ENCODE results near the gene PARD3. TPM values are rescaled to one million over a fixed set of nuclear protein-coding genes. Genes with fewer than 3 reads are reported as not detected.

The PARD3 gene
- total RNA-seq, 2 donors from 2014 or later = 36.1 to 48.5 TPM

GRCh38 chr10:34526186-34526585 lies 288.9 kb downstream of the PARD3 start:
- H3K27me3 ChIP-seq = no peaks in the 10 kb centered on the region
- no peak overlapping the region for H3K4me3 ChIP-seq
- H3K27ac ChIP-seq = peak overlapping the region in 1 of 4 donors; percentile 34
- ATAC-seq (no peak), DNase-seq (no peak)
- intact Hi-C loops (cut with DNase I) = no loop called here
- no peak for TF ChIP-seq CTCF (IDR thresholded peaks at IDR 0.05)
- no peak for TF ChIP-seq POLR2A (IDR thresholded peaks at IDR 0.05)
- H3K36me3 ChIP-seq (replicated peaks in 1 of 2; ENCODE audit: insufficient read depth in 1 of 2, low read depth in 2 of 2) = no peaks in the 10 kb centered on the region
- H3K4me1 ChIP-seq = peaks cover 29% of the 10 kb centered on the region
- no peaks in the 10 kb centered on the region for H3K9me3 ChIP-seq
- 90 to 97% methylated on average over 3 of the region's 3 CpGs for WGBS, 2 donors

GRCh38 chr10:34524369-34525091 lies 290.6 kb downstream of the PARD3 start:
- H3K9me3 ChIP-seq = no peaks in the 10 kb centered on the region
- no peak overlapping the region for H3K27ac ChIP-seq
- ATAC-seq (no peak), DNase-seq (no peak)
- H3K27me3 ChIP-seq = no peaks in the 10 kb centered on the region
- WGBS, 2 donors = 72 to 78% methylated on average over 4 of the region's 4 CpGs
- peaks cover 22% of the 10 kb centered on the region for H3K4me1 ChIP-seq
- no peaks in the 10 kb centered on the region for H3K36me3 ChIP-seq (replicated peaks in 1 of 2; ENCODE audit: insufficient read depth in 1 of 2, low read depth in 2 of 2)
- intact Hi-C loops (cut with DNase I) = no loop called here
- TF ChIP-seq POLR2A (IDR thresholded peaks at IDR 0.05) = no peak
- TF ChIP-seq CTCF (IDR thresholded peaks at IDR 0.05) = no peak
- H3K4me3 ChIP-seq = no peak overlapping the region

GRCh38 chr10:34523017-34523767 lies 291.9 kb downstream of the PARD3 start:
- intact Hi-C loops (cut with DNase I) = no loop called here
- no peak overlapping the region for H3K4me3 ChIP-seq
- no peaks in the 10 kb centered on the region for H3K36me3 ChIP-seq (replicated peaks in 1 of 2; ENCODE audit: insufficient read depth in 1 of 2, low read depth in 2 of 2)
- H3K27me3 ChIP-seq = no peaks in the 10 kb centered on the region
- H3K4me1 ChIP-seq = peaks cover 15% of the 10 kb centered on the region
- 91 to 92% methylated on average over 3 of the region's 3 CpGs for WGBS, 2 donors
- no peak for ATAC-seq
- TF ChIP-seq POLR2A (IDR thresholded peaks at IDR 0.05) = no peak
- TF ChIP-seq CTCF (IDR thresholded peaks at IDR 0.05) = no peak
- no peaks in the 10 kb centered on the region for H3K9me3 ChIP-seq
- no peak overlapping the region for H3K27ac ChIP-seq
- no peak for DNase-seq

GRCh38 chr10:34522546-34522945 lies 292.6 kb downstream of the PARD3 start:
- H3K36me3 ChIP-seq (replicated peaks in 1 of 2; ENCODE audit: insufficient read depth in 1 of 2, low read depth in 2 of 2) = no peaks in the 10 kb centered on the region
- ATAC-seq = no peak

More at GRCh38 chr10:34522546-34522945, 292.6 kb downstream of the PARD3 start:
- Histone ChIP-seq H3K4me1 (peaks cover 8% of the 10 kb centered on the region), H3K27ac (no peak overlapping the region), H3K4me3 (no peak overlapping the region), H3K27me3 (no peaks in the 10 kb centered on the region), H3K9me3 (no peaks in the 10 kb centered on the region)
- intact Hi-C loops (cut with DNase I) = no loop called here
- peak in 2 of 7 experiments; percentile 20 to 25 for TF ChIP-seq CTCF (IDR thresholded peaks at IDR 0.05)
- no peak for TF ChIP-seq POLR2A (IDR thresholded peaks at IDR 0.05)
- WGBS, 2 donors = 55 to 72% methylated on average over 6 of the region's 6 CpGs
- DNase-seq = no peak
